A673 (cell line): ENCODE data around the gene FOXJ1.

ENCODE experiments used
- CTCF ChIP-seq: fragments of 300-800, 200-600 bp; sonication (generic); conservative IDR thresholded peaks from 2 replicates; pipeline ENCODE4 v1.5.1; 2017; ENCODE audit warnings: low read depth, mild to moderate bottlenecking, antibody characterized with exemption, low read length, moderate library complexity, mixed read lengths
- EZH2 ChIP-seq: fragments of 200-600 bp; sonication (generic); IDR thresholded peaks from 2 replicates; pipeline ENCODE4 v1.6.1; 2017; ENCODE audit warnings: borderline replicate concordance, low read depth, mild to moderate bottlenecking, mixed read lengths, antibody characterized with exemption, low read length; ENCODE audit not compliant: poor library complexity, severe bottlenecking

- TF ChIP-seq CTCF: no peak
- TF ChIP-seq EZH2: no peak
Observed at GRCh38 chr17:76189247-76189646, 48.2 kb upstream of the FOXJ1 start.
